Sigmoid colon (tissue), 7 donors: ENCODE data around the gene ITPR2. TPM values are rescaled to one million over a fixed set of nuclear protein-coding genes. Genes with fewer than 3 reads are reported as not detected.

Source experiments
- DNase-seq: peaks from one replicate; pipeline ENCODE4 v3.0.0-alpha.2; 2019
- H3K27ac ChIP-seq, 4 donors: fragments of 200-600 bp; sonication (generic); one replicate each; pipeline ENCODE4 v1.5.1; 2016 to 2019; ENCODE audit warnings: mild to moderate bottlenecking in 1 of 4
- H3K27me3 ChIP-seq, 3 donors: fragments of 200-600 bp; sonication (generic); one replicate each; pipeline ENCODE4 v1.5.1; 2019; ENCODE audit warnings: mild to moderate bottlenecking in 1 of 3
- H3K36me3 ChIP-seq, 4 donors: fragments of 200-600 bp; sonication (generic); one replicate each; pipeline ENCODE4 v1.5.1; 2016 to 2019
- H3K4me1 ChIP-seq, 4 donors: fragments of 200-600 bp; sonication (generic); one replicate each; pipeline ENCODE4 v1.5.1; 2017 to 2019
- H3K4me3 ChIP-seq, 4 donors: fragments of 200-600 bp; sonication (generic); one replicate each; pipeline ENCODE4 v1.5.1; 2017 to 2019; ENCODE audit warnings: mild to moderate bottlenecking in 2 of 4, moderate library complexity in 1 of 4
- H3K9me3 ChIP-seq, 4 donors: fragments of 200-600 bp in 3 of 4; sonication (generic) in 3 of 4; one replicate each; pipeline versions ENCODE4 v1.5.1 to v1.6.1; 2013 to 2019
- EP300 ChIP-seq, 4 donors: sonication (generic); formaldehyde crosslinking; IDR thresholded peaks; one replicate each; pipeline ENCODE4 v1.6.1; 2017; ENCODE audit warnings: antibody characterized with exemption in 4 of 4
- POLR2A ChIP-seq, 2 donors: fragments of 450-650 bp; IDR thresholded peaks; one replicate each; pipeline ENCODE4 v1.6.1; 2016; ENCODE audit warnings: antibody characterized with exemption in 2 of 2, mild to moderate bottlenecking in 2 of 2, moderate library complexity in 2 of 2
- POLR2AphosphoS5 ChIP-seq, 4 donors: sonication (generic); formaldehyde crosslinking; IDR thresholded peaks; one replicate each; pipeline ENCODE4 v1.6.1; 2017; ENCODE audit warnings: antibody characterized with exemption in 4 of 4
- WGBS, 2 donors: extraction: QIAGEN DNeasy Blood & Tissue Kit; methylation state at CpG; one replicate each; pipeline ENCODE4 v1.1.7; 2013; 5-methylcytosine and 5-hydroxymethylcytosine counted together
- intact Hi-C: fragments of 100-400 bp; cut with DNase I; formaldehyde crosslinking; loops from one replicate; pipeline ENCODE4 v1.15.1; 2023
- polyA plus RNA-seq, 3 donors: library from polyadenylated mRNA; stranded (reverse); fragments of 200-250 nt; gene quantifications; one replicate each; pipeline ENCODE4 v1.2.3, GENCODE V29; 2013
- total RNA-seq, 4 donors: library from RNA; depleted of rRNA; stranded (reverse); fragments of >200 nt; gene quantifications; one replicate each; pipeline ENCODE4 v1.1.0, GENCODE V29; 2016
- TF ChIP-seq, protein P1 (sequence below), 4 experiments: fragments of 450-650 bp in 3 of 4; fragments of 200-600 bp in 1 of 4; IDR thresholded peaks; one replicate each; pipeline ENCODE4 v1.5.1; 2016 to 2019; ENCODE audit warnings: antibody characterized with exemption in 4 of 4, mild to moderate bottlenecking in 3 of 4, moderate library complexity in 2 of 4
- donor health status: healthy with polysubstance abuse.
- donor health status: Bipolar disorder and iron deficiency.
- donor health status: healthy.

The ITPR2 gene
- total and polyA plus RNA-seq, 7 donors = 1.4 to 78.1 (median 58.9) TPM

- H3K9me3 ChIP-seq = no peaks in the 10 kb centered on the region
- H3K36me3 ChIP-seq = peaks cover 0 to 36% (median 4%) of the 10 kb centered on the region in 4 donors
- H3K4me3 ChIP-seq = no peak overlapping the region
- WGBS, 2 donors = 94 to 96% methylated on average over 1 of the region's 1 CpG
- TF ChIP-seq POLR2A (IDR thresholded peaks at IDR 0.05) (no peak), POLR2AphosphoS5 (IDR thresholded peaks at IDR 0.05) (no peak), EP300 (IDR thresholded peaks at IDR 0.05) (no peak)
- TF ChIP-seq, protein P1, sequence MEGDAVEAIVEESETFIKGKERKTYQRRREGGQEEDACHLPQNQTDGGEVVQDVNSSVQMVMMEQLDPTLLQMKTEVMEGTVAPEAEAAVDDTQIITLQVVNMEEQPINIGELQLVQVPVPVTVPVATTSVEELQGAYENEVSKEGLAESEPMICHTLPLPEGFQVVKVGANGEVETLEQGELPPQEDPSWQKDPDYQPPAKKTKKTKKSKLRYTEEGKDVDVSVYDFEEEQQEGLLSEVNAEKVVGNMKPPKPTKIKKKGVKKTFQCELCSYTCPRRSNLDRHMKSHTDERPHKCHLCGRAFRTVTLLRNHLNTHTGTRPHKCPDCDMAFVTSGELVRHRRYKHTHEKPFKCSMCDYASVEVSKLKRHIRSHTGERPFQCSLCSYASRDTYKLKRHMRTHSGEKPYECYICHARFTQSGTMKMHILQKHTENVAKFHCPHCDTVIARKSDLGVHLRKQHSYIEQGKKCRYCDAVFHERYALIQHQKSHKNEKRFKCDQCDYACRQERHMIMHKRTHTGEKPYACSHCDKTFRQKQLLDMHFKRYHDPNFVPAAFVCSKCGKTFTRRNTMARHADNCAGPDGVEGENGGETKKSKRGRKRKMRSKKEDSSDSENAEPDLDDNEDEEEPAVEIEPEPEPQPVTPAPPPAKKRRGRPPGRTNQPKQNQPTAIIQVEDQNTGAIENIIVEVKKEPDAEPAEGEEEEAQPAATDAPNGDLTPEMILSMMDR (IDR thresholded peaks at IDR 0.05) = no peak
- intact Hi-C loops = no loop called here
- no peak overlapping the region for H3K27ac ChIP-seq
- no peaks in the 10 kb centered on the region for H3K27me3 ChIP-seq
- DNase-seq = no peak
- H3K4me1 ChIP-seq = no peaks in the 10 kb centered on the region
These were observed 340.6 kb downstream of the ITPR2 start for GRCh38 chr12:26492406-26492805.

GRCh38 chr12:26489908-26490307 is 343.1 kb downstream of the ITPR2 start:
- Histone ChIP-seq H3K4me1 (no peaks in the 10 kb centered on the region), H3K4me3 (no peak overlapping the region), H3K27ac (no peak overlapping the region), H3K9me3 (no peaks in the 10 kb centered on the region), H3K27me3 (no peaks in the 10 kb centered on the region), H3K36me3 (peaks cover 0 to 36% (median 8%) of the 10 kb centered on the region in 4 donors)
- intact Hi-C loops = no loop called here
- WGBS, 2 donors = 97 to 98% methylated on average over 2 of the region's 2 CpGs
- DNase-seq = no peak
- TF ChIP-seq, protein P1 (IDR thresholded peaks at IDR 0.05) = no peak
- TF ChIP-seq POLR2A (IDR thresholded peaks at IDR 0.05) (no peak), POLR2AphosphoS5 (IDR thresholded peaks at IDR 0.05) (no peak), EP300 (IDR thresholded peaks at IDR 0.05) (no peak)

GRCh38 chr12:26488351-26488750 is 344.6 kb downstream of the ITPR2 start:
- Histone ChIP-seq H3K27ac (no peak overlapping the region), H3K9me3 (no peaks in the 10 kb centered on the region), H3K4me3 (no peak overlapping the region), H3K27me3 (no peaks in the 10 kb centered on the region), H3K36me3 (peaks cover 0 to 32% (median 6%) of the 10 kb centered on the region in 4 donors), H3K4me1 (no peaks in the 10 kb centered on the region)
- TF ChIP-seq EP300 (IDR thresholded peaks at IDR 0.05) = no peak
- TF ChIP-seq, protein P1 (IDR thresholded peaks at IDR 0.05) = no peak
- no peak for TF ChIP-seq POLR2AphosphoS5 (IDR thresholded peaks at IDR 0.05)
- no peak for TF ChIP-seq POLR2A (IDR thresholded peaks at IDR 0.05)
- WGBS, 2 donors = 88 to 94% methylated on average over 1 of the region's 1 CpG
- no peak for DNase-seq
- intact Hi-C loops = no loop called here

- Histone ChIP-seq H3K36me3 (peaks cover 0 to 27% (median 2%) of the 10 kb centered on the region in 4 donors), H3K27me3 (no peaks in the 10 kb centered on the region), H3K9me3 (no peaks in the 10 kb centered on the region), H3K4me3 (no peak overlapping the region), H3K27ac (no peak overlapping the region), H3K4me1 (no peaks in the 10 kb centered on the region)
- intact Hi-C loops = no loop called here
- TF ChIP-seq, protein P1 (IDR thresholded peaks at IDR 0.05) = no peak
- no peak for TF ChIP-seq POLR2A (IDR thresholded peaks at IDR 0.05)
- no peak for TF ChIP-seq POLR2AphosphoS5 (IDR thresholded peaks at IDR 0.05)
- no peak for TF ChIP-seq EP300 (IDR thresholded peaks at IDR 0.05)
- 49 to 93% methylated on average over 1 of the region's 1 CpG for WGBS, 2 donors
- no peak for DNase-seq
These were observed 359.7 kb downstream of the ITPR2 start for GRCh38 chr12:26473291-26473690.

DNA sequence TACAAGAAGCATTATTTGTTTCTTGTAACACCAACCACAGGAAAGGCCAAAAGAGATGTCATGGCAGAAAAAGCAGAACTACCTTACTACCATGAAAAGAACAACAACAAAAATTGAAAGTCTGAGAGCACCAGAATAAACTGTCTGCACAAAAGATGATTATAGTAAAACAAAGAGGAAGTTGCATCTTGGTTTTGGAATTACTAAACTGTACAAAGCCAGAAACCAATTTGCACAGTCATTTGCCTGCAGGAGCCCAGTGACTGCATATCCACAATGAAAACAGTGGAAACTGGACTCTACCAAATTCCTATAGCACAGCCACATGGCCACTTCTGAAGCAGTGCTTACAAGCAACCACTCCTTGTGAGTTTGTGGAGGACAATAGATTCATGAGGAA is 361.4 kb downstream of the ITPR2 start:
- intact Hi-C loops = no loop called here

More for the DNA sequence above, 361.4 kb downstream of the ITPR2 start:
- H3K4me3 ChIP-seq = no peak overlapping the region
- no peak overlapping the region for H3K27ac ChIP-seq
- TF ChIP-seq POLR2A (IDR thresholded peaks at IDR 0.05) (no peak), EP300 (IDR thresholded peaks at IDR 0.05) (no peak), POLR2AphosphoS5 (IDR thresholded peaks at IDR 0.05) (no peak)
- TF ChIP-seq, protein P1 (IDR thresholded peaks at IDR 0.05) = no peak
- H3K27me3 ChIP-seq = no peaks in the 10 kb centered on the region
- peaks cover 0 to 16% (median 2%) of the 10 kb centered on the region in 4 donors for H3K36me3 ChIP-seq
- DNase-seq = no peak
- no peaks in the 10 kb centered on the region for H3K9me3 ChIP-seq
- no peaks in the 10 kb centered on the region for H3K4me1 ChIP-seq
